GM18909 (cell line): Measurements from ENCODE around the gene ANKRD44.

ENCODE experiments used
- ATAC-seq: cut with Tn5 transposase; IDR thresholded peaks from one replicate; pipeline ENCODE4 v1.9.1; 2021; ENCODE audit warnings: mild to moderate bottlenecking; ENCODE audit not compliant: unreplicated experiment, poor library complexity

The ANKRD44 gene

GRCh38 chr2:196954001-196954400, 356.6 kb downstream of the ANKRD44 start:
- ATAC-seq, result no peak

GRCh38 chr2:196952936-196953335, 357.6 kb downstream of the ANKRD44 start:
- ATAC-seq, result no peak

DNA sequence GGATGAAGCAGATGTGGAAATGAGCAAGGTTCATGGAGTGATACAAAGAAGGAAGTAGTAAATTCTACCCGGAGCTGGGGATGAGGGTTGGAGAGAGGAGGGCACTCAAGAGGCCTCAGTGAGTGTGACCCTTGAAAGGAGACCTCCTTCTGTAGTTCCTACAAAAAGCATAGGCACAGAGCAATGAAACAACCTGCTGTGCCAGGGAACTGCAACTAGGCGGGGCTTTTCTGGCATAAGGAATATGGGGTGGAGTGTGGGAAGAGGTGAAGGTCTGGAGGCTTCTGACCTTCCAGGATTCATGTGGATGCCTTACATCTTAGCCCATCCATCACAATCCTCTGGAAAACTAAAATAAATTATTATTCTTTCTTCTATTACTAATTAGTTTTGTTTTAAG, 358.6 kb downstream of the ANKRD44 start:
- no peak for ATAC-seq

GRCh38 chr2:196949116-196949515, 361.5 kb downstream of the ANKRD44 start:
- ATAC-seq, result no peak

GRCh38 chr2:196944570-196944969, 366.0 kb downstream of the ANKRD44 start:
- ATAC-seq, result peak; percentile 96

GRCh38 chr2:196941398-196942078, 369.0 kb downstream of the ANKRD44 start:
- ATAC-seq, result no peak

DNA sequence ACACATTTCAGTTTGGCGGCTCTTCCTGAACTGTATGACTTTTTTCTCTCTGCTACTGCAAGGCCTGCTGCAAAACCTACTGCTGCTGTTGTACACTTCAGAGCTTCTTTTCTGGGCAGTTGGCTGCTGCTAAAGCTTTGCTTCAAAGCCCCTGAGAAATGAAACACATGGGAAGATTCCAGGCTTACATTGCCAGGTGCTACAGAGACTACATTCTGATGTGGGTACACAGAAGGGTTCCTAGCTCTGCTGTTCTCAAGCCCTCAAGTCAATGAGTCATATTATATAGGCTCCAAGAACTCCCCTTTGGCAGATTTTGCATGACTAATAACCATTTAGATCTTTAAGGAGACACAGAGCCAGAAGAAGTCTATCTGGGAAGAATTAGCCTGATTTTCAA, 371.2 kb downstream of the ANKRD44 start:
- no peak for ATAC-seq
